ENCODE data around the gene CAMK2G.

CAMK2G gene

DNA sequence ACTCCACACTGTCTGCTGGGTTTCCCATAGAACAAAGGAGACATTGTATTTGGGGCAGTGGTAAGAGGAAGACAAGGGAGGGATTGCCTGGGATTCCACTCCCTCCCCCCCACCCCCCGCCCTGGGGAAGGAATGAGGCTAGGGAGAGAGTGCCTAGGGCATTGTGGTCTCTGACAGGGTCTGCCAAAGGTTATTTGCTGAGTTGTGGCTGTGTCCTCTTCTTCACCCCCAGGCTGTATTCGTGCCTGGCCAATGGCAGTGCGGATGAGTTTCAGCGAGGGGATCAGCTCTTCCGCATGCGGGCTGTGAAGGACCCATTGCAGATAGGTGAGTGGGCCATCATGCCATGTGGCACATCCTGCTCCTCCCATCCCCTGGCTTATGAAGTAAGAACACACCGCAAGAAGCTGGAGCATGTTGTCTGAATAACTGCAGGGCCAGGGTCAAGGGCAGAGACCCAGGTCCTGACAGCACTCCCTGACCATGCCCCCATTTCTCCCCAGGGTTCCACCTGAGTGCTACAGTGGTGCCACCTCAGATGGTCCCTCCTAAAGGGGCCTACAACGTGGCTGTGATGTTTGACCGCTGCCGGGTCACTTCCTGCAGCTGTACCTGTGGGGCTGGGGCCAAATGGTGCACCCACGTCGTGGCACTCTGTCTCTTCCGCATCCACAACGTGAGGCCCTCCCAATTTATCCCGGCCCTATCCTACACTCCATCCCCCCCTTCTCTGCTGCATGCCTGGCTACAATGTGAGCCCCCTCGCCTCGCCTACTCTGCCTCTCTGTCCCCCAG, 85.3 kb downstream of the CAMK2G start:
- TF ChIP-seq FOXP2 (optimal IDR thresholded peaks at IDR 0.05; ENCODE audit: borderline replicate concordance, extremely low read depth, extremely low read length, insufficient read depth) = no peak
- TF ChIP-seq POLR2AphosphoS5 (IDR thresholded peaks at IDR 0.05; ENCODE audit: low read depth, low read length) = no peak
- no peak for TF ChIP-seq TAF1 (IDR thresholded peaks at IDR 0.05; ENCODE audit: borderline replicate concordance, insufficient read depth, low read length)
- no peak for TF ChIP-seq REST (IDR thresholded peaks at IDR 0.05; ENCODE audit: insufficient read depth in 1 of 2, low read depth in 2 of 2, low read length in 2 of 2)
- no peak for TF ChIP-seq SIN3A (IDR thresholded peaks at IDR 0.05; ENCODE audit: borderline replicate concordance, insufficient read depth, low read length)

- TF ChIP-seq POLR2AphosphoS5 (IDR thresholded peaks at IDR 0.05; ENCODE audit: low read depth, low read length) (no peak), SIN3A (IDR thresholded peaks at IDR 0.05; ENCODE audit: borderline replicate concordance, insufficient read depth, low read length) (no peak), TAF1 (IDR thresholded peaks at IDR 0.05; ENCODE audit: borderline replicate concordance, insufficient read depth, low read length) (no peak), FOXP2 (optimal IDR thresholded peaks at IDR 0.05; ENCODE audit: borderline replicate concordance, extremely low read depth, extremely low read length, insufficient read depth) (no peak), REST (IDR thresholded peaks at IDR 0.05; ENCODE audit: insufficient read depth in 1 of 2, low read depth in 2 of 2, low read length in 2 of 2) (no peak)
Measured at GRCh38 chr10:73786512-73786885, 87.9 kb downstream of the CAMK2G start.

DNA sequence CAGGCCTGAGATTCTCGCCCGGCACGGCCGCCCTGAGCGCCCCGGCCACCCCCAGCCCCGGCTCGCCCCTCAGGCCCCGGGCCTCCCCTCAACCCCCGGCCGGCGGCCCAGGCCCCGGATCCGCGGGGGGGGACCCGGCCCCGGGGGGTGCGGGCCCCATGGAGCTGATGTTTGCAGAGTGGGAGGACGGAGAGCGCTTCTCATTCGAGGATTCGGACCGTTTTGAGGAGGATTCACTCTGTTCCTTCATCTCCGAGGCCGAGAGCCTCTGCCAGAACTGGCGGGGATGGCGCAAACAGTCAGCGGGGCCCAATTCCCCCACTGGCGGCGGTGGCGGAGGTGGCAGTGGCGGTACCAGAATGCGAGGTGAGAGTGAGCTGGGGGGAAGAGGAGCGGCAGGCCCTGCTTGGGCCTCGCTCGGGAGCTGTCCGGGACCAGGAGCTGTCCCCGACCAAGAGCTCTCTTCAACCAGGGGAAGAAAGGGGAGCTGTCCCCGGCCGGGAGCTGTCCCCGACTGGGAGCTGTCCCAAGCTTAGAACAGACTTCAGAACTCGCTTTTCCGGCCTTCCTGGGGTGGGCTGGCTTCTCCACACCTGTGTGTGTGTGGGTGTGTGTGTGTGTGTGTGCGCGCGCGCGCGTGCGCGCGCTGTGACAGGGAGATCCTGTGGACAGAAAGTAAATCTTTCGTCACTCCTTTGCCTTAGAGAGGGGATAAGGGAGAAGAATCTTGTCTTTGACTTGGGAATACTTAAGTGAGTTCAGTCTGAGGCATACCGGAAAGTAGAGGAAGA, 88.4 kb downstream of the CAMK2G start:
- TF ChIP-seq FOXP2 (optimal IDR thresholded peaks at IDR 0.05; ENCODE audit: borderline replicate concordance, extremely low read depth, extremely low read length, insufficient read depth) (no peak), REST (IDR thresholded peaks at IDR 0.05; ENCODE audit: insufficient read depth in 1 of 2, low read depth in 2 of 2, low read length in 2 of 2) (peak; percentile 74 to 89), SIN3A (IDR thresholded peaks at IDR 0.05; ENCODE audit: borderline replicate concordance, insufficient read depth, low read length) (peak; percentile 61; the same call in 1 of the 2 replicates)

GRCh38 chr10:73785211-73785720, 89.1 kb downstream of the CAMK2G start, which contains the start of gene ZSWIM8:
TSS of gene ZSWIM8 (plus strand) at chr10:73785606. CDS start at chr10:73785879, 273 bp downstream.
- peak; percentile 50 for TF ChIP-seq FOXP2 (optimal IDR thresholded peaks at IDR 0.05; ENCODE audit: borderline replicate concordance, extremely low read depth, extremely low read length, insufficient read depth)
- TF ChIP-seq SIN3A (IDR thresholded peaks at IDR 0.05; ENCODE audit: borderline replicate concordance, insufficient read depth, low read length) = peak; percentile 97; the same call in 1 of the 2 replicates
- TF ChIP-seq REST (IDR thresholded peaks at IDR 0.05; ENCODE audit: insufficient read depth in 1 of 2, low read depth in 2 of 2, low read length in 2 of 2) = peak in 1 of 2 experiments; percentile 36; a peak in 1 of 4 replicates
- peak; percentile 42 for TF ChIP-seq POLR2AphosphoS5 (IDR thresholded peaks at IDR 0.05; ENCODE audit: low read depth, low read length)
- peak; percentile 77; the same call in 1 of the 2 replicates for TF ChIP-seq TAF1 (IDR thresholded peaks at IDR 0.05; ENCODE audit: borderline replicate concordance, insufficient read depth, low read length)
